Pericardium fibroblast (primary cell): ENCODE data around the gene ADGRB2. TPM values are rescaled to one million over a fixed set of nuclear protein-coding genes. Genes with fewer than 3 reads are reported as not detected.

Experiments
- total RNA-seq: library from RNA; depleted of rRNA; stranded (reverse); fragments of >200 nt; gene quantifications from 2 replicates; pipeline ENCODE4 v1.2.3, GENCODE V29; 2015

ADGRB2 gene
- total RNA-seq = 6.6 and 6.9 TPM in 2 replicates

GRCh38 chr1:31764312-31765040 lies at the start of gene ADGRB2:
Gene ADGRB2 (minus strand): TSS chr1:31764340. CDS start chr1:31757221, 7,119 bp downstream.

GRCh38 chr1:31703431-31704270 lies 60.5 kb downstream of the ADGRB2 start, which contains the start of gene COL16A1:
Gene COL16A1 (minus strand): TSS chr1:31704017. CDS start chr1:31702193, 1,824 bp downstream.

Other genes starting within 250 kb of the ADGRB2 start
- 9.1 and 65.9 TPM in 2 replicates for gene TINAGL1, start 187.8 kb downstream of the ADGRB2 start, total RNA-seq
- gene HCRTR1, start 146.7 kb downstream of the ADGRB2 start, total RNA-seq = 0.70 TPM in 1 of 2 replicates, not detected in the other
- 50.1 and 51.6 TPM in 2 replicates for gene PEF1, start 119.5 kb downstream of the ADGRB2 start, total RNA-seq
- gene COL16A1, start 60.3 kb downstream of the ADGRB2 start, total RNA-seq = 110 and 170 TPM in 2 replicates
- gene SPOCD1, start 51.7 kb upstream of the ADGRB2 start, total RNA-seq = 3.0 and 5.9 TPM in 2 replicates
- 162 and 189 TPM in 2 replicates for gene PTP4A2, start 174.0 kb upstream of the ADGRB2 start, total RNA-seq
- gene KHDRBS1, start 249.5 kb upstream of the ADGRB2 start, total RNA-seq = 40.5 and 40.9 TPM in 2 replicates